K562 (cell line): ENCODE measurements around the gene ADAMTS14. TPM values are rescaled to one million over a fixed set of nuclear protein-coding genes. Genes with fewer than 3 reads are reported as not detected.

Experiments used
- ATAC-seq: fragments of 200-7000 bp; cut with Tn5 transposase; 3 replicates; pipeline ENCODE4 v1.9.1; 2020; ENCODE audit warnings: moderate library complexity
- BruUV-seq: library from RNA; stranded (reverse); fragments of 400-500 nt; replicated peaks from 2 replicates; lab custom pipeline; 2021; lab: Mats Ljungman, UMichigan
- CTCF ChIA-PET: fragments of 300-600 bp; formaldehyde crosslinking; extraction: SDS; loops from one replicate; lab custom pipeline; 2021; ENCODE audit warnings: low intra/inter-chr PET ratio; lab: Yijun Ruan, JAX
- POLR2A ChIA-PET: fragments of 300-600, 350-650 bp; sonication (Branson Sonifier 250); formaldehyde crosslinking; extraction: SDS; loops from one replicate; lab custom pipeline; 2021; ENCODE audit warnings: antibody characterized with exemption, inconsistent platforms; lab: Yijun Ruan, JAX
- DNase-seq, 4 experiments: peaks; one replicate each; pipeline versions ENCODE4 v3.0.0 to v3.0.0-alpha.2; 2011 to 2018; ENCODE audit warnings: low spot score in 3 of 4, mixed read lengths in 3 of 4; ENCODE audit errors: extremely low read depth in 1 of 4
- FAIRE-seq: peaks from 2 replicates; lab custom pipeline; 2011; peaks lifted over from hg19 to GRCh38; lab: Jason Lieb, UNC
- H2AFZ ChIP-seq: 2 replicates; pipeline ENCODE4 v1.6.0; 2011; ENCODE audit warnings: low read depth, low read length, control low read depth, inconsistent platforms
- H3K27ac ChIP-seq: fragments of 200-600 bp; 3 replicates; pipeline ENCODE4 v1.8.0; 2011; ENCODE audit warnings: low read depth, mild to moderate bottlenecking, control low read depth, inconsistent platforms, low read length, moderate library complexity, mixed read lengths; ENCODE audit errors: extremely low read depth
- H3K27me3 ChIP-seq, 2 experiments: fragments of 300-600 bp in 1 of 2; 2 replicates in 1 of 2; 3 replicates in 1 of 2; pipeline versions ENCODE4 v1.6.0 to v1.8.0; 2011; ENCODE audit warnings: inconsistent platforms in 2 of 2, low read length in 2 of 2, mild to moderate bottlenecking in 1 of 2, mixed read lengths in 1 of 2, moderate library complexity in 1 of 2; ENCODE audit not compliant: control insufficient read depth in 2 of 2, insufficient read depth in 2 of 2
- H3K36me3 ChIP-seq: fragments of 300-600 bp; 3 replicates; pipeline ENCODE4 v1.8.0; 2011; ENCODE audit warnings: mild to moderate bottlenecking, low read length, inconsistent platforms; ENCODE audit not compliant: control insufficient read depth, insufficient read depth
- H3K4me1 ChIP-seq, 2 experiments: fragments of 200-600 bp in 1 of 2; replicated peaks in 1 of 2; 2 replicates in 1 of 2; 3 replicates in 1 of 2; pipeline versions ENCODE4 v1.5.1 to v1.8.0; 2011; ENCODE audit warnings: inconsistent platforms in 2 of 2, low read length in 2 of 2, mild to moderate bottlenecking in 1 of 2, mixed read lengths in 1 of 2, moderate library complexity in 1 of 2; ENCODE audit not compliant: control insufficient read depth in 2 of 2, insufficient read depth in 2 of 2
- H3K4me2 ChIP-seq: 2 replicates; pipeline ENCODE4 v1.6.1; 2011; ENCODE audit warnings: low read length, control low read depth, inconsistent platforms, mixed read lengths; ENCODE audit not compliant: insufficient read depth
- H3K4me3 ChIP-seq: fragments of 200-600 bp; sonication (generic), shearing (Covaris generic); 2 replicates; pipeline ENCODE4 v1.5.1; 2016; ENCODE audit warnings: control low read depth, inconsistent platforms
- H3K79me2 ChIP-seq: fragments of 200-600 bp; 3 replicates; pipeline ENCODE4 v1.8.0; 2011; ENCODE audit warnings: low read length, inconsistent platforms; ENCODE audit not compliant: control insufficient read depth, insufficient read depth
- H3K9ac ChIP-seq, 2 experiments: 2 replicates each; pipeline versions ENCODE4 v1.6.0 to v1.6.1; 2011; ENCODE audit warnings: low read depth in 2 of 2, low read length in 2 of 2, control low read depth in 1 of 2, inconsistent platforms in 1 of 2, mild to moderate bottlenecking in 1 of 2, mixed read lengths in 1 of 2; ENCODE audit not compliant: insufficient read depth in 1 of 2
- H3K9me1 ChIP-seq: one replicate; pipeline ENCODE4 v1.6.0; 2011; ENCODE audit warnings: inconsistent platforms, mild to moderate bottlenecking, low read length, moderate library complexity; ENCODE audit not compliant: control insufficient read depth, insufficient read depth
- H3K9me3 ChIP-seq: replicated peaks from 2 replicates; pipeline ENCODE4 v1.5.1; 2011; ENCODE audit warnings: low read depth, low read length, inconsistent platforms; ENCODE audit not compliant: control insufficient read depth, insufficient read depth
- H4K20me1 ChIP-seq: replicated peaks from 2 replicates; pipeline ENCODE4 v1.6.1; 2011; ENCODE audit warnings: low read length, inconsistent platforms, mixed read lengths; ENCODE audit not compliant: control insufficient read depth, insufficient read depth
- BCOR ChIP-seq: fragments of 450-650 bp; IDR thresholded peaks from 2 replicates; pipeline ENCODE4 v1.6.1; 2016
- CEBPG ChIP-seq, 3 experiments: fragments of 200-800 bp in 1 of 3; sonication (Bioruptor generic) in 1 of 3; sonication (generic) in 1 of 3; formaldehyde crosslinking in 1 of 3; IDR thresholded peaks in 2 of 3; conservative IDR thresholded peaks in 1 of 3; 2 replicates each; pipeline versions ENCODE4 v1.6.1 to v1.8.0; 2016 to 2022; ENCODE audit warnings: missing compliant biosample characterization in 2 of 3, missing genetic modification characterization in 2 of 3, mild to moderate bottlenecking in 1 of 3, missing genetic modification reagents in 1 of 3
- DIDO1 ChIP-seq: fragments of 450-650 bp; IDR thresholded peaks from 2 replicates; pipeline ENCODE4 v1.6.1; 2016; ENCODE audit warnings: low read depth, missing biosample characterization, missing genetic modification characterization
- E2F4 ChIP-seq: sonication (generic); formaldehyde crosslinking; IDR thresholded peaks from 2 replicates; pipeline ENCODE4 v1.8.0; 2022; ENCODE audit warnings: mild to moderate bottlenecking, low read depth, missing genetic modification reagents
- E4F1 ChIP-seq: fragments of 250-450 bp; sonication (Bioruptor Pico); IDR thresholded peaks from 2 replicates; pipeline ENCODE4 v1.5.0; 2021; ENCODE audit warnings: mild to moderate bottlenecking, borderline replicate concordance
- ETS1 ChIP-seq: conservative IDR thresholded peaks from 2 replicates; pipeline ENCODE4 v1.6.1; 2011; ENCODE audit warnings: low read depth, mild to moderate bottlenecking, low read length; ENCODE audit not compliant: control insufficient read depth
- FOSL1 ChIP-seq: fragments of 200-800 bp; sonication (Bioruptor generic); conservative IDR thresholded peaks from 2 replicates; pipeline ENCODE4 v1.6.1; 2016; ENCODE audit warnings: missing genetic modification characterization, missing compliant biosample characterization
- HDAC1 ChIP-seq, 2 experiments: fragments of 450-650 bp; IDR thresholded peaks; 2 replicates each; pipeline ENCODE4 v1.6.1; 2016 to 2017; ENCODE audit warnings: inconsistent platforms in 1 of 2, mild to moderate bottlenecking in 1 of 2, moderate library complexity in 1 of 2
- NFYB ChIP-seq: IDR thresholded peaks from 2 replicates; pipeline ENCODE4 v1.6.1; 2011; ENCODE audit warnings: mild to moderate bottlenecking, moderate library complexity; ENCODE audit not compliant: insufficient read length; ENCODE audit errors: extremely low read depth
- ZBED1 ChIP-seq: IDR thresholded peaks from 2 replicates; pipeline ENCODE4 v1.6.1; 2014
- ZFP36 ChIP-seq: fragments of 150-350 bp; IDR thresholded peaks from 2 replicates; pipeline ENCODE4 v1.6.1; 2018; ENCODE audit warnings: low read length, low read depth; ENCODE audit not compliant: partially characterized antibody
- ZKSCAN1 ChIP-seq: fragments of 150-350 bp; IDR thresholded peaks from 2 replicates; pipeline ENCODE4 v1.6.1; 2016; ENCODE audit warnings: low read depth, low read length
- ZNF398 ChIP-seq: fragments of 250-450 bp; sonication (Bioruptor Pico); IDR thresholded peaks from 2 replicates; pipeline ENCODE4 v1.8.0; 2021; ENCODE audit warnings: moderate library complexity, mild to moderate bottlenecking, inconsistent platforms
- WGBS: fragments of 100-300 bp; shearing (Covaris generic); methylation state at CpG from one replicate; pipeline ENCODE4 v1.1.6; 2016; ENCODE audit warnings: low coverage, mixed read lengths; ENCODE audit not compliant: insufficient coverage; ENCODE audit errors: missing lambda C conversion rate; 5-methylcytosine and 5-hydroxymethylcytosine counted together
- in situ Hi-C: fragments of 300-500 bp; cut with MboI; formaldehyde crosslinking; loops from 4 replicates; pipeline ENCODE4 v1.15.0; 2018; ENCODE audit warnings: inconsistent platforms, mixed read lengths
- intact Hi-C: fragments of 100-400 bp; cut with micrococcal nuclease; formaldehyde crosslinking; loops from 2 replicates; pipeline ENCODE4 v1.14.2; 2022
- polyA plus RNA-seq, 8 experiments: library from polyadenylated mRNA; depleted of rRNA in 4 of 8; stranded (reverse) in 5 of 8; unstranded in 3 of 8; fragments of >200 nt; fragmentation: Nextera tagmentation in 2 of 8; fragmentation: Illumina TruSeq in 1 of 8; extraction: Ambion mirVana in 2 of 8; extraction: Trizol in 1 of 8; gene quantifications; 2 replicates each; pipeline versions ENCODE4 v1.2.1 to v1.2.3, GENCODE V29; 2011 to 2014; ENCODE audit warnings: inconsistent platforms in 1 of 8, missing spikeins in 1 of 8
- total RNA-seq, 7 experiments: library from RNA; depleted of rRNA in 6 of 7; stranded (reverse); fragments of >200 nt in 6 of 7; fragmentation: Illumina TruSeq in 2 of 7; extraction: Trizol in 2 of 7; gene quantifications; 2 replicates each; pipeline versions ENCODE4 v1.2.1 to v1.2.3, GENCODE V29; 2011 to 2021; ENCODE audit warnings: low replicate concordance in 1 of 7

The ADAMTS14 gene
- total and polyA plus RNA-seq, 9 of the 15 experiments (the other 6 are each of a cell fraction or from before 2014, with no cell fraction given), result 0.04 to 37.4 (median 15.9) TPM

GRCh38 chr10:70722820-70723424 is 50.6 kb downstream of the ADAMTS14 start (continued):
- TF ChIP-seq E2F4 (CRISPR knock-in tag) (no peak), CEBPG (CRISPR knock-in tag; IDR thresholded peaks at IDR 0.05) (no peak), CEBPG (tag; conservative IDR thresholded peaks at IDR 0.05 in 1 of 2, IDR thresholded peaks at IDR 0.05 in 1 of 2) (peak in 1 of 2 experiments; percentile 84; a peak in 2 of 4 replicates), FOSL1 (tag) (peak; percentile 79), DIDO1 (tag) (no peak)

GRCh38 chr10:70723771-70724170 is 51.5 kb downstream of the ADAMTS14 start:
- peaks cover 0 to 5% of the 10 kb centered on the region in 2 experiments; a peak in 2 of 5 replicates for H3K4me1 ChIP-seq
- ATAC-seq, result no peak
- BruUV-seq, result no TSS peak
- no peaks in the 10 kb centered on the region for H3K9me3 ChIP-seq
- peaks cover 5% of the 10 kb centered on the region; the same call in 2 of the 3 replicates for H3K79me2 ChIP-seq
- intact Hi-C loops, result no loop called here
- FAIRE-seq, result no peak
- no peak overlapping the region; the same call in 2 of the 3 replicates for H3K27ac ChIP-seq
- no peak for DNase-seq
- H3K9me1 ChIP-seq, result no peaks in the 10 kb centered on the region
- no peak overlapping the region for H3K4me3 ChIP-seq
- no peak overlapping the region for H3K4me2 ChIP-seq
- in situ Hi-C loops, result no loop called here
- CTCF ChIA-PET, result no interaction called here
- WGBS, result 87% methylated on average over 3 of the region's 3 CpGs
- no peak overlapping the region for H2AFZ ChIP-seq
- H3K27me3 ChIP-seq, result no peaks in the 10 kb centered on the region
- H4K20me1 ChIP-seq, result no peaks in the 10 kb centered on the region
- peak overlapping the region in 1 of 2 experiments; percentile 64; a peak in 1 of 4 replicates for H3K9ac ChIP-seq
- H3K36me3 ChIP-seq, result peaks cover 83% of the 10 kb centered on the region; the same call in 2 of the 3 replicates
- TF ChIP-seq ZNF398 (CRISPR knock-in tag), result no peak
- no peak for TF ChIP-seq E4F1 (CRISPR knock-in tag)
- no peak for TF ChIP-seq NFYB
- TF ChIP-seq ETS1, result no peak
- peak; percentile 58 for TF ChIP-seq ZFP36
- TF ChIP-seq ZBED1, result no peak
- TF ChIP-seq HDAC1 (IDR thresholded peaks at IDR 0.05), result no peak
- TF ChIP-seq ZKSCAN1, result peak; percentile 49; the same call in 1 of the 2 replicates
- peak; percentile 68; the same call in 1 of the 2 replicates for TF ChIP-seq BCOR
- POLR2A ChIA-PET, result interaction anchor here (0.6 to 1.1 kb wide), 4 partner anchors 15 to 893 kb away, joined by 3 to 5 read pairs (median 3); no protein-coding TSS in a partner anchor
